ENCODE measurements around the gene NR3C2.

NR3C2 gene

DNA sequence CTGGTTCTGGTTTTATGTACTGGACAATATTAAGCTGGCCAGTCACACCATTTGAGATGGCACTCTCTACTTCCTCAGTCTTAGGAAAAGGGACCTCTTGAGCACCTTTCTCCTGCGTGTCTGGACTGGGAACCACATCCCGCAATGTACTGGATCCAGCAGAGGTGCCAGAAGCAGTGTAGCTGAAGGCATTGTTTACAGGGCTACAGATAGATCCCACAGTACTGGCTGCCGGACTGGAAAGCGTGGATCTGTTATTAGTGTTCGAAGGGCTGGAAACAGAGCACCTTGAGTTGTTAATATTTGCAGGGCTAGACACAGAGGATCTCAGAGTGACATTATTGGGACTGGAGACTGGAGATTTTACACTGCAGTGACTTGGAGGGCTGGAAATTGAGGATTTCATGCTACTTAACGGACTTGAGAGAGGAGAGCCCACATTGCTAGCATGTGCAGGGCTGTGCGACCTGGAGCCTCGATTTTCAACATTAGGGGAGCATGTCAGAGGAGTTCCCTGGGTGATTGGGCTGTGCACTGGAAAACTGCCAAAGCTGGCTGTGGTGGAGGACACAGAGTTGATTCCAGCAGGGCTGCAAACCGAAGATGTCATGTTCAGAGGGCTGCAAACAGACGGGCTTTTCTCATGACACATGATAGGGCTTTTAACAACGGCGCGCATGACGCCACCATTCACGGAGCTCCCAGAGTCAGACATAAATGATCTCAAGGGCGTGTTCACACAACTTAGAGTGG is 6.4 kb downstream of the NR3C2 start:
- DNase-seq (ENCODE audit: low spot score): no peak

DNA sequence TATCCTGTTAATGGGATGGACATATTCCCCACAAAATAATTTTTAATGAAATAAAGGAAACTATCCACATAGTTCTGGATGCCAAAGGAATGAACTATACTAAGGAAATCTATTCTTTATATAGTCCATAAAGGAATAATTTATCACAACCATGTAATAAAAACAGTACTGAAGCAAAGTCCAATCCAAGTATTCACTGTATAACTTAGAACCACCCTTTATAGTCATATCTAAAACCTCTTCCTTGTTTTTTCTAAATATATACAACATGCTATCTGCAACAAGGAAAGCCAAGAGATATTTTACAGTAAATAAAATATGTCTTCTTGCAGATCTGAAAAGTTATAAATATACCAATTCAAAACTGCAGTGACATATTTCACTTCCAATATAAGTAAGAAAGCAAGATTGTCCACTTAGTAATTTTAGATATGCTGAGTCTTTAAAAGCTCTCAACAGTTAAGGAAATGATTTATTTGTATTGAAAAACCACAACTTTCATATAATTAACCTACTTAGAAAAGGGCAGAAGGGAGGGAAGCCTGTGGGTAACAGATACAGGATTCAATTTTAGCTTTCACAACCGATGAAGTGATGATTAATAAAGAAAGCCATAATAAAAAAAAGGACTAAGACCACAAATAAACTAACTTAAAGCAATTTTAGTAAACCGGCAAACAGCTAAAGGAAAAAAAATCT is 8.0 kb downstream of the NR3C2 start:
- no peak for DNase-seq (ENCODE audit: low spot score)

DNA sequence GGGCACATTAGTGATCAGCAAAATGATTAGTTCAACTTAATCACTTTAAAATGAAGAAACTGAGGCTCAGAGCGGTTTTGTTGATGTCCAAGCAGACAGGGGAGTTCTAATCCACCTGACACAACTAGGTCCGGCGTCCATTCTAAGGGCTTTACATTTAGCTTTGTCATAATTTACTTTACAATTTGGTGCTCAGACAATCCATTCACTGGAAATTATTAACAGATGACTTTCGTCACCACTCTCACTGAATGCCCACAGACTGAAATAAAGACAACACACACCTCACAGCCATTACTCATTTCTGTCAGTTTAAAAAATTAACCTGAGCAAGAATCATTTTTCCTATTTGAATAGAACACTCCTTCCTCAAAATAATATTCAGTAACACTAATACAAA is 10.8 kb downstream of the NR3C2 start:
- no peak for DNase-seq (ENCODE audit: low spot score)

DNA sequence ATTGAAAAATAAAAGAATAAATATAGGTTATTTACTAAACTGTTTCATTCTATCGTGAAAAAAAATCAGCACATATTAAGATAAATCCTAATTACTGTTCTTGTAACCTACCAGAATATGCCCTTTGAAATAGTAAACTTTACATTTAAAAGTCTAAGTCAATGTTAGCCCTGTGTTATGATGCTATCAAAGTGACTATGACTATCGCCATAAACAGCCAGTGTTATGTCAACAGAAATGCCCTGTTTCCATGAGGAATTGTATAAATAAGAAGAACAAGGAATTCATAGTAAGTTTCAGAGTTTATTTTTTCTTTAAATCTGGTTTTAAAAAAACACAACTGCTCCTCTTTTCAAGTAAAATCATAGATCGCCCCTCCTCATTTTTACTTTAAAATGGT is 11.4 kb downstream of the NR3C2 start:
- DNase-seq (ENCODE audit: low spot score): no peak

DNA sequence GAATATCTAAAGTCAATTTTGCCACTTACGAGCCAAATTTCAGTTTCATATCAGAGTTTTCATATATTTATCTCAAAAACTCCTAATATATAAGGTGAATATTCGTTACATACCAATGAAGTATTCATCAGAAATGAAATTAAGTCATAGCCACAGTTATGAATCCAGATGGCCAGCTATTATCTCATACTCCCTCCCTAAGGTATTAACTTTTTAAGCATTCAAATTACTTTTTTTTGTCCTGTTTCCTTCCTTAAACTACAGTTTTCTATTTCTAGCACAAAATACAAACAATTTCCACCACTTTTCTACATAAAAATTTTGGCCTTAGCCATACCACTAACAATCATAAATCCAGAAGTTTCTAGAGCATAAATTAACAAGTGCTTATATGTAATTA is 13.0 kb downstream of the NR3C2 start:
- DNase-seq (ENCODE audit: low spot score): no peak

DNA sequence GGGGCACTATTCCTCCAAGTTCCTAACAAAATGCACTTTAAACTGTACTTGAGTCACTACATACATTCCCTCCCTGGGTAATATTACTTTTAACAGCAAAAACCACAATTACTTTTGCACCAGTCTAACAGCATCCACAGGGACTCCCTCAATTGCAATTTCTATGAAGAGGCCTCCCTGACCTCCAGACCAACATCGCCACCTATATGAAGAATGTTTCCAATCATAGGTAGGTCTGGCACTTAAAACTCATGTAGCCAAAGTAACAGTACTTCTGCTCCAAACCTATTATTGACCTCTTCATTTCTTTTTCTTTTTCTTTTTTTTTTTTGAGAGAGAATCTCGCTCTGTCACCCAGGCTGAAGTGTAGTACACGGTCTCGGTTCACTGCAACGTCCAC is 15.6 kb downstream of the NR3C2 start:
- no peak for DNase-seq (ENCODE audit: low spot score)

DNA sequence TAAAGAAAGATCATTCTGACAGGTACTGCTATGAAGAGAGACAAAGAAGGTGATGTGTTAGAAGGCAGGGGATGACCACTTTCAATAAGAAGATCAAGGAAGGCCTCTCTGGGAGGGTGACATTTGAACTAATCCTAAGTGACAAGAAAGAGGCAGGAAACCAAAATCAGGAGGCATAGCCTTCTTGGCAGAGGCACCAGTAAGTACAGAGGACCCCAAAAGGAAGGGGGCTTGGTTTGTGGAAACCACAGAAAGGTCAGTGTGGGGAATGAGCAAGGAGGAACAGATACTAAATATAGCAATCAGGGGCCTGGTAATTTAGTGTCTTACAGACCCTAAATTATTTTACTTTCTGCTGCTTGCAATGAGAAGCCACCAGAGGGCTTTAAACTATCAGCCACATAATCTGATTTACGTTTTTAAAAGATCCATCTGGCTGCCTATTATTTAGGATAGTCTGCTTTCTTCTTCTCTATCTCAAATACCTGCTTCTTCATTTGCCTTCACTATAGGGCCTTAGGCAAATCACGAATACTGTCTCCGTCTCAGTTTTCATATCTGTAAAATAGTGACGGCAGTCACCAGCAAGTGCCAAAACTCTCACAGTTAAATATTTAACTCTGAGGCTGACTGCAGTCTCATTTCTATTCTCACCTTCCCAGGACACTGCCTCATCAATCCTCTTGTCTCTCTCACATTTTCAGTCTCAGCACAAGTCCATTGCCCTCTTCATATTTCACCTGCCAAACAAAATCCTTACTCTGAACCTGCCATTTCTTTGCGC is 16.7 kb downstream of the NR3C2 start:
- DNase-seq (ENCODE audit: low spot score): no peak

DNA sequence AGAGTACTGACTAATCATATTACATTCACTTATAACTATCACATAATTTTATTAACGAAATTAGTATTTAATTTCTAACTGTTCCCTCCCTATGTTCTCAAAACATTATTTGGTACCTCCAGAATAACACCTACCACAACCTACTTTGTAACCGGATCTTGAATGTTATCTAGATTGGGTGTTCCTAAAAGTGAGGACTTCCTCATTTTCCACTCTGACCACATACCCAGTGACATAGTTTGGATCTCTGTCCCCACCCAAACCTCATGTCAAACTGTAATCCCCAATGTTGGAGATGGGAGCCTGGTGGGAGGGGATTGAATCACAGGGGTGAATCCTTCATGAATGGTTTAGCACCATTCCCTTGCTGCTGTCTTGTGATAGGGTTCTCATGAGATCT is 21.8 kb downstream of the NR3C2 start:
- DNase-seq (ENCODE audit: low spot score): no peak

DNA sequence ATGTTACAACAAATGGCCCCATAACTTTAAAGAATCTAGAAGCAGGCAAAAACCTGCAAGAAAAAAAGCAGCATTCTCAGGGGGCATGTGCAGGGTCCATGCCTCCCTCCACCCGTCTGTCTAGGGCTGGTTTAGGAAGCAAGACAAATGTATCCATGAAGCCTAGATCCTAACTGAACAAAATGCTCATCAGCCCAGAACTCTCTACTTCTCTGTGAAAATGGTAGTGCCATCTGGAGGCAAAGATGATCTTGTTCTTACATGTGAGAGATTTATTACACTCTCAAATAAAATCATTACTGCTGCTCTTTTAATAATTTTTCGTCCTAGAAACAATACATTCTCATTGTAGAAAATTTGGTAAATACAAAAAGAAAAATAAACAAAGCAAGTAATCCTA is 26.7 kb downstream of the NR3C2 start:
- DNase-seq (ENCODE audit: low spot score): no peak

DNA sequence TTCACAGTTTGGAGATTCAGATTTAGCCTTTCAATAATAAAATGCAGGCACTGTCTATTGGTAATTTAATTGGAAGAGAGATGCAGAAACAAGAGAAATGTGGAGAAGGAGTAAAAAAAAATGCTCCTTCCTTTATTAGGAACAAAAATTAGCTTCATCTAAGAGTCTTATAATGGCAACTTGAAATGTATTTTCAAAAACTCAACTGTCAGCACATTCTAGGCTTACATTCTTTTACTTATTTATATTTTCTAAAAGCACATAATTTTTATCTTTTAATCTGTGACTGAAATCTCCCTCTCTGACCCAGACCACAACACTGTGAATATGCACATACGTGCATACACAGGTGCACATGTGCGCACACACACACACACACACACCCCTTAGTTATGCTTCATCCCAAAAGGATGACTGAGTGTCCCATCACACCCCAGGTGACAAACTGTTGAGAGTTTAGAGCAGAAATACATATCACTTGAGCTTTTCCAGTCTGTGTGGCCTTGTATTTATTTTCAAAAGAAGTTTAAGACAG is 29.7 kb downstream of the NR3C2 start:
- DNase-seq (ENCODE audit: low spot score): no peak

DNA sequence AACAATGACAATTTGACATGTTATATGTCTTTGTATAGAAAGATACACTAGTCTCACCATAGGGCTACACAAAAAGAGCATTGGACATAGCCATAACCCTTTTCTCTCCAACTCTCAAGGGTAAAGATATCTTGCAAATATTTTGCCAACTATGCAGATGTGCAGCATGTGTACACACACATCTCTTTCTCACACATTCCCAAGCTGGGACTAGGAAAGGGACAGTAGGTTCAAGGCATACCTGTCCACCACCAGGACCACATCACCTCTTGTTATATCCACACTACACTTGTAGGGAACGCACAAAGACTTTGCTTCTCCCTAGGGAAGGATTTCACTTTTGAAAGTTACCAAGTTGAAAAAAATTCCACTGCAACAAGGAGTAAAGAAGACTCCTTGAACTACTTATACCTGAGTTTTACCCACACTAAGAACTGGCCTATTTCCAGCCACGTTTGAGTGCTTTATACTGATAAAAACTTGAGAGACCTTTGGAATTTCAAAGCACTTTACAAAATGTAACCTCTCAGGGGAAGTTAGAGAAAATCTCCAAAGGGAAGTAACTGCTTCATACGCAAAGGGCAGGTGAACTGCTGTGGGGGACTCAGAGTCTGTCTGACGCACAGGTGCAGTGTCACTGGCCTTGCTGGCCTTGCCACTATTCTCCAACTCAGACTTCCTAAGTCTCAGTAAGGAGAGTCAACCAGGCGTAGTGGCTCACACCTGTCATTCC is 36.9 kb downstream of the NR3C2 start:
- DNase-seq (ENCODE audit: low spot score): no peak

DNA sequence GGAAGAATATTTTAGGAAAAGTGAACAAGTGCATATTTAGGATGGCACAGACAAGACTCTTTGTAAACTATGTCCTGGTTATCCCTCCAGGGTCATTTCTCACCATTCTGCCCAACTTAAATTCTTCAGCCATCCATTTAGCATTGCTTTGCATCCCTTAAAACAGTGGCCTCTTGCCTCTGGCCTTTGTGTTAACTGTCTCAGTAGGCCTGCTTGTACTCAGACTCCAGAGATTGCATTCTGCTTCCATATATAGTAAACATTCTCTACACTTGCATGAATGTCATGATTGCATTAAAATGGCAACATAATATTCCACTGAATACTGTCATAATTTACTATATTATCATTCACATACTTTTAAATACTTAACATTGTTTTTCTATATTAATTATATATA is 43.2 kb downstream of the NR3C2 start:
- DNase-seq (ENCODE audit: low spot score): no peak

DNA sequence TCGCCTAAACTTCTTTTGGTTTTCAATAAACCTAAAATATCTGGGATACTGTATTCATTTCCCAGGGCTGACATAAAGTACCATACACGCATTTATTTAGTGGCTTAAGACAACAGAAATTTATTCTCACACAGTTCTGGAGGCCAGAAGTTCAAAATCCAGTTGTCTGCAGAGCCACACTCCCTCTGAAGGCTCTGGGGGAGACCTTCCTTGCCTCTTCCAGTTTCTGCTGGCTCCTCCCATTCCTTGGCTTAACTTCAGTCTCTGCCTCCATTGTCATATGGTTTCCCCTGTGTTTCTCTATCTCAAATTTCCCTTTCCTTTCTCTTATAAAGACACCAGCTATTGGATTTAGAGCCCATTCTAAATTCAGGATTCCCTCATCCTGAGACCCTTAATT is 44.4 kb downstream of the NR3C2 start:
- no peak for DNase-seq (ENCODE audit: low spot score)

DNA sequence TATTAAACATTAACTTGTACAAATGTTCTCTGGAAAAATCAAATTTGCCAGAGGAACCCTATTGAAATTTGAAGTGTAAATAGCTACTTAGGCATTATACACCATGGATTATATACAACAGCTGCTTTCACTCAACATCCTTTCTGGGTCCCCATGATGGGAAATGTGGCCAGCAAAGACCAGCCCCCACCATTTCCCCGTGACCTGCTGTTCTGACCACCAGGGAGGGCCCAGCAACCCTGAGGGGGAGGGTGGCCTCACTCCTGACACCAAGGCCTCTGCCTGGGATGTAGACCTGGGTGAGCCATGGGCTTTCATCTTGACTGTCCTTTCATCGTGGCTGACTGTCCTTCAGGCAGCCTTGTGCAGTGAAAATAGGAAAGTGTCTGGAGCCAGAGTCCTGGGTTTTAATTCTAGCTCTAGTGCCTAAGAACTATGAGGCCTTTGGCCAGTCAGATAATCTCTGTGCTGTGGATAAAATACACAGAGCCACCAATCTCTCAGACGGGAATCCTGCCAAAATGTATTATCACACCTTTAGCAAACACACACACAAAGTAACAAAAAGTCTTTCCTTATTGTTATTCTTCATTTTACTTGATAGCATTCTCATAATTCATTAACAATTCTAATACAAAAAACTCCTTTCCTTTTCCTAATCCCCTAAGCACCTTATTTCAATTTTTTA is 45.1 kb downstream of the NR3C2 start:
- no peak for DNase-seq (ENCODE audit: low spot score)

DNA sequence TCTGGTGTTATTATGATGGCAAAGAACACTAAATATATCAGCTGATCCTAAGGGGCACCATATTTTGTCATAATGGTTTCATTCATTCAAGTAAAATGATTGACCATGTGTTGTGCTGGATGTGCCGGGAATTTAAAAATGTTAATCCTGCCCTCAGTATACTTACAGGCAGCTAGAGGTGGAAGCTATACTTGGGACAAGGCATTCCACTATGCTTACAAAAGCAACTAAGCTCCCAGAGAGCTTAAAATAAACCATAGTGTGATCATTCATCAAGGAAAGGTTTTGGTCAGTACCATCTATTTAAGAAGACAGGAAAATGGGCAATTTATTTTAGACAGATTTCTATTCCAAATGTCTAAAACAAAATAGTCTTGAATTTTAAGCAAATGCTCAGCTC is 46.4 kb downstream of the NR3C2 start:
- no peak for DNase-seq (ENCODE audit: low spot score)

DNA sequence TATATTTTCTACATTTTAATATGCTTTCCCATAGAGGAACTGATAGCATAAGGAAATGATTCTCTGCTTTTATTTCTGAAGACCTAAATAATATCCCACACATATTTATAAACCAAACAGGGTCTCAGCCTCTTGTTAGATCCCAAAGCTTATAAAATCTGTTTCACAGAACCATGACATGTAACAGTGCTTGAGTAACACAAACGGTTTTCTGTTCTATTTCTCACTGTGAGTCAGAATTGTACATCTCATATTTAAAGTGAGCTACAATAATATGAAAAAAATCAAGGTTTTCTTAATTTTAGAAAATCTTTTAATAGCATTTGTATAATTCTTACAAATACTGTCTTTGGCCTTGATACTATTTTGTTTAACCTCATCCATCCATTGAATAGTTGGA is 51.2 kb downstream of the NR3C2 start:
- no peak for DNase-seq (ENCODE audit: low spot score)

DNA sequence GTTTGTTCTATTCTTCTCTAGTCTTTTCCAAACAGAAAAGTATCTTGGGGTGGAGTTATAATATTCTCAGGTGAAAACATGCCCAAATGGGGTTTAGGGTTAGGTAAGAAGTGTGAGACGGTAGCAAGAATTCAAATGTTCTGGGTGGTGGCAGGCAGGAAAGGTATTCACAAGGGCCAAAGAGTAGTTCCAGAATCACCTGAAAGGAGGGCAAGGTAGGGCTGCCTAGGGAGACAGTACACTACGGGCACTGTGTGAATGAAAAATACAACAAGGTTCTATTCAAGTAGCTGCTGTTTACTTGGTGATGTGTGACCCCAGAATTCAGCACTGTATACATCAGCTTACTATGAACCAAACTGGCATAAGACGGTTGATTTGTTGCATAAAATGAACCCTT is 51.9 kb downstream of the NR3C2 start:
- no peak for DNase-seq (ENCODE audit: low spot score)

DNA sequence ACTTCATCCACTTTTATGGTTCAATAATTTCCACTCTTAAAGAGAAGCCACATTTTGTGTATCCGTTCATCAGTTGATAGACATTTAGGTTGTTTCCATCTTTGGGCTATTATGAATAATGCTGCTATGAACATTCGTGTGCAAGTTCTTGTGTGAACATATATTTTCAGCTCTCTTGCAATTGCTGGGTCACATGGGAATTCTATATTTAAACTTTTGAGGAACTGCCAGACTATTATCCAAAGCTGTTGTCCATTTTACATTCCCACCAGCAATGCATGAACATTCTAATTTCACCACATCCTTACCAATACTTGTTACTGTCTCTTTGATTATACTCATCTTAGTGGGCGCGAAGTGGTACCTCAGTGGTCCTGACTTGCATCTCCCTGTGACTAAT is 61.9 kb downstream of the NR3C2 start:
- no peak for DNase-seq (ENCODE audit: low spot score)

DNA sequence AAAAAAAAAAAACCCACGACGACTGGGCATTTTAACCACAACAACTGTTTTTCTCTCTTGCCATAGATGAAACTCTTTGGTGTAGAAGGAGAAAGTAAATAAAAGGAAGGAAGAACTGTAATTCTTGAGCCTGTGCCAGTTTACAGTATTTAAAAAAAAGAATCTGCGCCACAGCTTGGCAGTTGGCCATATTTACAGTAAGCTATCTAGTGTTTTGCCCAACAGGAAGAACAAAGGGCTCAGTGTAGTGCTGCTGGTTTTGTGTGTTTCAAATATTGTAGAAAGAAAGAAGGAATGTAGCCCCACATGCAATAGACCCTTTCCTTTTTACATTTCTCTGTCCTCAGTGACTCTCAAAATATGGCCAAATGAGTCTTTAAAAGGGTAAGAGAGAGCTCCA is 66.1 kb downstream of the NR3C2 start:
- peak; percentile 39 for DNase-seq (ENCODE audit: low spot score)

DNA sequence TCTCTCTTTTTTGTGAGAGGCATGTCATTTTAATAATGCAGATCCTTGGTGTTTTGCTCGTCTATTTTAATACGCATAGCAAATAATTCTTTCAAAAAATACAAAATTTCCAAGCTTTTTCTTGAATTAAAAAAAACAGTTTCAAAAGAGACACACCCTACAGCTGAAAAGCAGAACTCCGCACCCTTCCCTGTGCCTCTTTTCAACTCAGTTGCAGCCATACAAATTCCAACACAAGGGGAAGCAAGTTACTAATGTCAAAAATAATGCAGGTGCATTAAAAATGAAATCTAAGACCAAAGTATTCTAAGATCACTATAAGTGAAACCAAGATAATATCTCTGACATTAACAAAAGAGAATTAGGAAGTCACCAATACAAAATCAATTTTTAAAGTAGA is 66.6 kb downstream of the NR3C2 start:
- DNase-seq (ENCODE audit: low spot score): no peak

DNA sequence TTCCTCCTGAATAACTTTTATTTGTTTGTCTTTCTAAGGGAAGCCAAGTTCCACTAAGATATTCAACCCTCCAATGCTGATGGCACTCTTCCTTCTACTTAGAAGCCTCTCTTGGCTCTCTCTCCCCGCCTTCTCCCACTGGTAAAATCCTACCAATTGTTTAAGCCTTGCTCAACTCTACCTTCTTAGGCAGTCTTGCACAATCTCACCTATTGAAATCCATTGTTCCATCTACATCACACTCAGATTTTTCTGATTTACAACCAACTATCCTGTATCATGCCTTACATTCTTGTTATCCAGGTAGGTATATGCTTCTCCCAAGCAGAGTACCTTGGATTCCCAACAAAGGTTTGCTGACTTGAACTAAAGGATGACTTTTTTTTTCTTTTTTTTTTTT is 69.1 kb downstream of the NR3C2 start:
- DNase-seq (ENCODE audit: low spot score): no peak

DNA sequence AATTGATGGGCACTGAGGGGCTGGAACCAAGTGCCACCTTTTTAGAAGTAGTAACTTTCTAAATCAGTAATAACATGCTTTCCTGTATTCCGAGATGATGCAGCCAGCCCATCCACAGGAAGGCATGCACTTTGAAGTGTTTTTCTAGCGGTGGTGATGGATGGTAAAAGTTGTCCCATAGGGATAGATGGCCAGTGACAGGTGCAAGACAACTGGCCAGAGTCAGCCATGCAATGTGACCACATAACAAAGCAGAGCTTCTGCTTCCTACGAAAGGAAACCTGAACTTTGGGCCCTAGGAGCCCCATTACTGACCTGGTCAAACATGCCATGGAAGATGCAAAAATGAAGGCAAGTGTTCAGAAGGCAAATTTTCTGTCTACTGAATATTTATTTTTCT is 72.3 kb downstream of the NR3C2 start:
- no peak for DNase-seq (ENCODE audit: low spot score)
